Spleen (tissue), 7 donors: ENCODE results near the gene RAB8B.

ENCODE experiments used
- CTCF ChIP-seq, 11 experiments: fragments of 200-600 bp in 7 of 11; fragments of 450-650 bp in 4 of 11; sonication (generic) in 4 of 11; IDR thresholded peaks in 8 of 11; conservative IDR thresholded peaks in 3 of 11; 1 replicate in 7 of 11; 2 replicates in 4 of 11; pipeline versions ENCODE4 v1.4.0 to v1.8.0; 2016 to 2021; ENCODE audit warnings: antibody characterized with exemption in 11 of 11, inconsistent platforms in 4 of 11, mild to moderate bottlenecking in 1 of 11
- POLR2A ChIP-seq, 3 donors: fragments of 450-650 bp; IDR thresholded peaks; one replicate each; pipeline ENCODE4 v1.5.1; 2017; ENCODE audit warnings: antibody characterized with exemption in 3 of 3, mild to moderate bottlenecking in 1 of 3
- donor health status: DM: no; HTN: no; CAD: no; lungs with moderate emphysema.
- donor health status: DM: no; HTN: no; CAD: no.
- donor health status: DM: no; HTN: no; CAD: no.

GRCh38 chr15:63312286-63312685, 122.9 kb downstream of the RAB8B start:
- TF ChIP-seq CTCF (IDR thresholded peaks at IDR 0.05 in 8 of 11, conservative IDR thresholded peaks at IDR 0.05 in 3 of 11) (no peak), POLR2A (IDR thresholded peaks at IDR 0.05) (no peak)
